ENCODE measurements around the gene TRAPPC6A. TPM values are rescaled to one million over a fixed set of nuclear protein-coding genes. Genes with fewer than 3 reads are reported as not detected.

Gene TRAPPC6A
- total RNA-seq, 2 experiments from 2014 or later: 64.4 to 65.0 TPM

DNA sequence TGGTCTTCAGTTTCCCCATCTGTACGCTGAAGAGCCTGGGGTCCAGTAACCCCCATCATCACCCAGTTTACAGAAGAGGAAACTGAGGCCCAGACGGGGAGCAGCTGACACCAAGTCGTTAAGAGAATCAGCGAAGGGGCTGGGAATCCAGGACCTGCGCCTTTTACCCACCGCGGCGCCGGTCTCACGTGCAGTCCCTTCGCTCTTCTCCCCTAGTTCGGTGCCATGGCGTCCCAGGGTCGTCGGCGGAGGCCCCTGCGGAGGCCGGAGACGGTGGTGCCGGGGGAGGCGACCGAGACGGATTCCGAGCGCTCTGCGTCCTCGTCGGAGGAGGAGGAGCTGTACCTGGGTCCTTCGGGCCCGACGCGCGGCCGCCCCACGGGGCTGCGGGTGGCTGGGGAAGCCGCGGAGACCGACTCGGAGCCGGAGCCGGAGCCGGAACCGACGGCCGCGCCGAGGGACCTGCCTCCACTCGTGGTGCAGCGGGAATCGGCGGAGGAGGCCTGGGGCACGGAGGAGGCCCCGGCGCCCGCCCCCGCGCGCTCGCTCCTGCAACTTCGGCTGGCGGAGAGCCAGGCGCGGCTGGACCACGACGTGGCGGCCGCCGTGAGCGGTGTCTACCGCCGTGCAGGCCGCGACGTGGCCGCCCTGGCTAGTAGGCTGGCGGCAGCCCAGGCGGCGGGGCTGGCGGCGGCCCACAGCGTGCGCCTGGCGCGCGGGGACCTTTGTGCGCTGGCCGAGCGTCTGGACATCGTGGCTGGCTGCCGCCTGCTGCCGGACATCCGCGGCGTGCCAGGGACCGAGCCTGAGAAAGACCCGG, 1.2 kb upstream of the TRAPPC6A start:
- DNase-seq: peak; percentile 55
- Mint-ChIP-seq H3K36me3 (ENCODE audit: low read depth) (peaks cover 14% of the 10 kb centered on the region), H3K27me3 (no peaks in the 10 kb centered on the region), H3K4me1 (peaks cover 40% of the 10 kb centered on the region), H3K27ac (peak overlapping the region; percentile 87), H3K9me3 (no peaks in the 10 kb centered on the region), H3K4me3 (peak overlapping the region; percentile 81)
- CTCF ChIA-PET: interaction anchor here (0.7 to 1.9 kb wide), 10 partner anchors 8 to 300 kb away, joined by 3 to 14 read pairs (median 4); partner anchors contain the start of genes CLPTM1 and PPP1R37
- POLR2A ChIA-PET: interaction anchor here (0.8 to 2.9 kb wide), 10 partner anchors 10 to 463 kb away, joined by 3 to 40 read pairs (median 9); partner anchors contain the start of genes CLASRP, GEMIN7, PPP1R37 and ZNF296

DNA sequence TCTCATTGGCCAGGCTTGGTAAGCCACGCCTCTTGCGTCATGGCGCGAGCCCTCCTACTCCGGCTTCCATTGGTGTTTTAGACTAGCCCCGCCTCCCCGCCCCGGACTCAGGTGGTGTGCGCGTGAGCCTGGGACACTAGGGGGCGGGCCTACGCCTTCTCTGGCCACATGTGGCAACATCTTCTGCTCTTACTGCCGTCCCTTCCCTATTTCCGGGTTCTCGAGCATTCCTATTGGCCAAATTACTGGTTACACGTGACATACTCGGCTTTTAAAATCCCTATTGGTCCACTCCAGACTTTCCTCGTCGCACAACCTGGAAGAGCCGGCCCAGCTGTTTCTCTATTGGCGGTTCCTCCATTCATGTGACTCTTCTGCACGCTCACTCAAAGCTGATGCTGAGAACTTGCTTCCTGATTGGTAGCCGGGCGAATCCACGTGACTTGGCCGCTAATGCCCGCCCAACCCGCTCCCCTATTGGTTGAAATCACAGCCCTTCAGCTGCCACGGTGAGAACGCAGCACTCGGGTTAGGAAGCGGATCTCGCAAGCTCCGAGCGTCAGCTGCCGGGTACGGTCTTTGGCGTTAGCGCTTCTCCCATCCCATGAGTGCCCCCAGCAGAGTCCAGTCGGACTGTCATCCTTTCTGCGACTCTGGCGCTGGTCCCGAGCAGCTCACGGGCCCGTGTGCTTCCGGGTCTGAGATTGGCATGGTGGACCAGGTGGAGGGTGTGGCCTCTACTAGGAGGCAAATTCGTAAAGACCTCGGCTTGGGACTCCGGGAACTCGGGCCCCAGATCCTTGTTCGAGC, 430 bp upstream of the TRAPPC6A start, which contains the start of gene BLOC1S3:
TSS of gene BLOC1S3 (plus strand) at position 523 of the 810 bp plus-strand sequence. CDS start 513 bp downstream, outside the sequence.
- peak within 1 kb of the TSS; percentile 81 for H3K4me3 Mint-ChIP-seq
- H3K9me3 Mint-ChIP-seq: no peaks in the 10 kb centered on the region
- peak; percentile 100 for DNase-seq
- H3K27me3 Mint-ChIP-seq: no peaks in the 10 kb centered on the region
- peaks cover 14% of the 10 kb centered on the region for H3K36me3 Mint-ChIP-seq (ENCODE audit: low read depth)
- ChIA-PET CTCF (interaction anchor here (0.7 to 1.9 kb wide), 16 partner anchors 8 to 503 kb away, joined by 3 to 14 read pairs (median 4); partner anchors contain the start of genes CLASRP, CLPTM1 and PPP1R37), POLR2A (interaction anchor here (0.6 to 2.9 kb wide), 19 partner anchors 8 to 467 kb away, joined by 3 to 40 read pairs (median 5); partner anchors contain the start of genes CLASRP, CLPTM1, GEMIN7 and PPP1R37)
- H3K27ac Mint-ChIP-seq: peak within 1 kb of the TSS; percentile 87
- peaks cover 46% of the 10 kb centered on the region for H3K4me1 Mint-ChIP-seq

GRCh38 chr19:45175515-45176345, 2.3 kb downstream of the TRAPPC6A start:
- CTCF ChIA-PET: no interaction called here

DNA sequence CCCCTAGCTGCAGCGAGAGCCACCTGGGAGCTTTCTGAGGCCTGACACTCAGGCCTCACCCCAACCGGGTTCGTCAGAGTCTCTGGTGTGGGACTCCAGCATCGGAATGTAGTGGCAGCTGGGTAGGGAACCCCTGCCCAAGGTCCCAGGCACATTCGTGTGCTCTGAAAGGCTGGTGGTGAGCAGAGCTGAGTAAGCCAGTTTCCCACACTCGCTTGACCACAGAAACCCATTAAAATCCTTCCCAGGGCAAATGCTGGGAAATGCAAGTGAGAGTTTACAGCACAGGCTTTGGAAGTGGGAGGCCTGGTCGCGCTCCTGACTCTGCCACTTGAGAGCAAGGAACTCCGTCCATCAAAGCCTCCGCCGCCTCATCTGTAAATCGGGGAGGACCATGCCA, 4.2 kb downstream of the TRAPPC6A start:
- CTCF ChIA-PET: no interaction called here
- peaks cover 64% of the 10 kb centered on the region for H3K4me1 Mint-ChIP-seq
- H3K36me3 Mint-ChIP-seq (ENCODE audit: low read depth): no peaks in the 10 kb centered on the region
- no peak overlapping the region for H3K4me3 Mint-ChIP-seq
- no peaks in the 10 kb centered on the region for H3K9me3 Mint-ChIP-seq
- peak overlapping the region; percentile 5 for H3K27ac Mint-ChIP-seq
- POLR2A ChIA-PET: no interaction called here
- no peaks in the 10 kb centered on the region for H3K27me3 Mint-ChIP-seq
- DNase-seq: no peak

More at GRCh38 chr19:45175515-45176345, 2.3 kb downstream of the TRAPPC6A start:
- Mint-ChIP-seq H3K36me3 (ENCODE audit: low read depth) (peaks cover 3% of the 10 kb centered on the region), H3K27ac (peak overlapping the region; percentile 3), H3K9me3 (no peaks in the 10 kb centered on the region), H3K4me1 (peaks cover 55% of the 10 kb centered on the region), H3K27me3 (no peaks in the 10 kb centered on the region), H3K4me3 (peak overlapping the region; percentile 10)
- no peak for DNase-seq
- POLR2A ChIA-PET: no interaction called here

- no peaks in the 10 kb centered on the region for H3K27me3 Mint-ChIP-seq
- H3K27ac Mint-ChIP-seq: peak overlapping the region; percentile 99
- CTCF ChIA-PET: interaction anchor here (0.8 to 1.1 kb wide), 2 partner anchors 29 to 81 kb away, joined by 3 read pairs; no protein-coding TSS in a partner anchor
- peak overlapping the region; percentile 42 for H3K4me3 Mint-ChIP-seq
- POLR2A ChIA-PET: interaction anchor here (0.7 to 2.0 kb wide), 4 partner anchors 15 to 134 kb away, joined by 3 to 6 read pairs (median 4); partner anchors contain the start of genes CLASRP and PPP1R37
- no peak for DNase-seq
- H3K36me3 Mint-ChIP-seq (ENCODE audit: low read depth): no peaks in the 10 kb centered on the region
- H3K9me3 Mint-ChIP-seq: no peaks in the 10 kb centered on the region
- H3K4me1 Mint-ChIP-seq: peaks cover 66% of the 10 kb centered on the region
Observed at GRCh38 chr19:45172611-45173208, 5.3 kb downstream of the TRAPPC6A start.

- Mint-ChIP-seq H3K36me3 (ENCODE audit: low read depth) (no peaks in the 10 kb centered on the region), H3K4me1 (peaks cover 64% of the 10 kb centered on the region), H3K27me3 (no peaks in the 10 kb centered on the region), H3K9me3 (no peaks in the 10 kb centered on the region), H3K4me3 (peak overlapping the region; percentile 42), H3K27ac (peak overlapping the region; percentile 99)
- POLR2A ChIA-PET: interaction anchor here (0.7 to 2.0 kb wide), 9 partner anchors 9 to 133 kb away, joined by 3 to 6 read pairs (median 3); partner anchors contain the start of genes CLASRP and PPP1R37
- CTCF ChIA-PET: interaction anchor here (0.8 to 1.1 kb wide), 4 partner anchors 12 to 81 kb away, joined by 3 read pairs; no protein-coding TSS in a partner anchor
- DNase-seq: peak; percentile 65
Observed at GRCh38 chr19:45172173-45172572, 5.9 kb downstream of the TRAPPC6A start.

DNA sequence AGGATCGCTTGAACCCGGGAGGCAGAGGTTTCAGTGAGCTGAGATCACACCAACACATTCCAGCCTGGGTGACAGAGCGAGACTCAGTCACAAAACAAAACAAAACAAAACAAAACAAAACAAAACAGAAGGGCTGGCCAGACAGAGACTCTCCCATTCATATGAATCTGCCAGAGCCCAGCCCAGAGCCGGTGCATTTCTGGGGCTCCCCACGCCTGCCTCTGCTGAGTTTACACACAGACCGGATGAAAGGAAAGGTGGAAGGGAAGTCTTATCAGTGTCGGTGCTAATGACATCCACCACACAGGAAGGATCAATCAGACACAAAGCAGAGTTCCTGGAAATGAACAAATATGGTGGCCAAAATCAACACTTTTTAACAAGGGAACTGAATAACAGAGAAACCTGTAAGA, 6.8 kb downstream of the TRAPPC6A start:
- peak overlapping the region; percentile 67 for H3K4me3 Mint-ChIP-seq
- ChIA-PET POLR2A (interaction anchor here (0.9 to 2.0 kb wide), 10 partner anchors 9 to 132 kb away, joined by 3 to 9 read pairs (median 4); partner anchors contain the start of gene CLASRP), CTCF (interaction anchor here (1.1 kb wide), 1 partner anchor 18 kb away, joined by 3 read pairs; no protein-coding TSS in a partner anchor)
- H3K27me3 Mint-ChIP-seq: no peaks in the 10 kb centered on the region
- H3K27ac Mint-ChIP-seq: peak overlapping the region; percentile 99
- peaks cover 65% of the 10 kb centered on the region for H3K4me1 Mint-ChIP-seq
- peak; percentile 75 for DNase-seq
- no peaks in the 10 kb centered on the region for H3K36me3 Mint-ChIP-seq (ENCODE audit: low read depth)
- H3K9me3 Mint-ChIP-seq: no peaks in the 10 kb centered on the region

DNA sequence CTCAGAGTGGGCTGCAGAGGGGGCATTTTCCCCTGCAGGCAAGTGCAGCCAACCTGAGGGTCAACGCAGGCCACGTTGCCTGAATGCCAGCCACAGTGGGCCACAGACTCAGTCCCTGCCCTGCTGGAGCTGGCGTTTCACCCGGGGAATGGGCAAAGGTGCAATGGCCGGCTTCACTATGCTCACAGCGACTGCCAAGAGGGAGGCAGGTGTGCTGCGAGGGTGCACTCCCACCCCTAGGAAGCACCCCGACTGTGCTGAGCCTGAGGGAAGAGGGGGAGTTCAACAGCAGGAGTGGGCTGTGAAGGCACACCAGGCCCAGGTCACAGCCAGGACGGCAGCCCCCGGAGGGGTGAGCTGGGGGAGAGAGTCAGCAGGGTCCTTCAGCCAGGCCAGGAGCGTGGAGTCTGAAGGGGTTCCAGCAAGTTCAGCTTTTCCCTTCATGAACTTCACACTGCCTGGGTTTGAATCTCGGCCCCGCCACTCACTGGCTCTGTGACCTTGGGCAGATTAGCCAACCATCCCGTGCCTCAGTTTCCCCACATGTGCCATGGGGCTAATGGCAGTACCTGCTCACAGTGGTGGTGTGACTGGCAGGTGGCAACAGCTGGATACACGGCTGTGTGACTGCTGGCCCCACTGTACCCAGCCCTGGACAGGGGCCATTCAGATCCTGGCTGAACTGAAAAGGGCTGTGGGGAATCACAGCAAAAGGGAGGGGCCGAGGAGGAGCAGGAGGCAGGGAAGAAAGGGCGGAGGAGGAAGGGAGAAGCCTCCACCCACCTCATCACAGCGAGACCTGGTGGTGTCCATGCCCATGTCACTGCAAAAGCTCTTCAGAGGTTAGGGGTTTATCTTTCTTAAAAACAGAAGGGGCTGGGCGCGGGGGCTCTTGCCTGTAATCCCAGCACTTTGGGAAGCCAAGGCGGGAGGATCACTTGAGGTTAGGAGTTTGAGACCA, 7.6 kb downstream of the TRAPPC6A start:
- no peak for DNase-seq
- ChIA-PET POLR2A (interaction anchor here (1.2 to 2.0 kb wide), 7 partner anchors 8 to 132 kb away, joined by 3 to 10 read pairs (median 6); partner anchors contain the start of genes BLOC1S3, CLASRP and TRAPPC6A), CTCF (no interaction called here)
- Mint-ChIP-seq H3K4me1 (peaks cover 61% of the 10 kb centered on the region), H3K9me3 (no peaks in the 10 kb centered on the region), H3K27ac (peak overlapping the region; percentile 99), H3K27me3 (no peaks in the 10 kb centered on the region), H3K36me3 (ENCODE audit: low read depth) (no peaks in the 10 kb centered on the region), H3K4me3 (peak overlapping the region; percentile 67)

DNA sequence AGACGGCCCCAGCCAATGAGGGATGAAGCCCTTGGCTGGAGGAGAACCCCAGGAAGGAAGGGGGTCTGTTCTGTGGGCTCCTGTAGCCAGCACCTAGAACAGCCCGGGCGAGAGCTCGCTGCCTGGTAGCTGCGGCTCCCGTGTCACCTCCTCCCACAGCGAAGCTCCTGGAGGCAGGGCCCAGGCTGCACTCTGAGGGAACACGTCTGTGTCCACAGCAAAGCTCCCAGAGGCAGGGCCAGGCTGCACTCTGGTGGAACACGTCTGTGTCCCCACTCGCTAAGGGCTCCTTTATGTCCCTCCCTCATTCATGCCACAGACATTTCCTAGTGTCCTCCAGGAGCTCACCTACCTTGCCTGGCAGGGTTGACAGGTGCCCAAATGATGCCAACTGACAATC, 8.4 kb downstream of the TRAPPC6A start:
- ChIA-PET CTCF (interaction anchor here (0.7 kb wide), 1 partner anchor 8 kb away, joined by 3 read pairs; the partner anchor contains the start of gene TRAPPC6A), POLR2A (interaction anchor here (1.2 to 1.9 kb wide), 3 partner anchors 9 to 16 kb away, joined by 4 to 10 read pairs (median 7); partner anchors contain the start of genes BLOC1S3 and TRAPPC6A)
- no peaks in the 10 kb centered on the region for H3K9me3 Mint-ChIP-seq
- H3K27ac Mint-ChIP-seq: peak overlapping the region; percentile 61
- peaks cover 62% of the 10 kb centered on the region for H3K4me1 Mint-ChIP-seq
- H3K36me3 Mint-ChIP-seq (ENCODE audit: low read depth): no peaks in the 10 kb centered on the region
- no peak overlapping the region for H3K4me3 Mint-ChIP-seq
- no peak for DNase-seq
- H3K27me3 Mint-ChIP-seq: no peaks in the 10 kb centered on the region

GRCh38 chr19:45168767-45169351, 9.2 kb downstream of the TRAPPC6A start:
- ChIA-PET CTCF (interaction anchor here (0.7 kb wide), 1 partner anchor 9 kb away, joined by 3 read pairs; the partner anchor contains the start of gene TRAPPC6A), POLR2A (interaction anchor here (1.2 to 1.9 kb wide), 2 partner anchors 9 to 10 kb away, joined by 4 to 10 read pairs; partner anchors contain the start of genes BLOC1S3 and TRAPPC6A)
- Mint-ChIP-seq H3K36me3 (ENCODE audit: low read depth) (no peaks in the 10 kb centered on the region), H3K27ac (peak overlapping the region; percentile 63), H3K27me3 (no peaks in the 10 kb centered on the region), H3K9me3 (no peaks in the 10 kb centered on the region), H3K4me1 (peaks cover 64% of the 10 kb centered on the region), H3K4me3 (no peak overlapping the region)
- DNase-seq: no peak

Measured in activated CD4-positive, alpha-beta memory T cell treated with anti-CD3 and anti-CD28 coated beads, Interleukin-2, amount 10 ng/mL, durations not matched to agents 7 days and 5 days (primary cell).